Keratinocyte (primary cell): ENCODE measurements around the gene DTL. TPM values are rescaled to one million over a fixed set of nuclear protein-coding genes. Genes with fewer than 3 reads are reported as not detected.

Experiments used
- DNase-seq: peaks from one replicate; pipeline ENCODE4 v3.0.0-alpha.2; 2011; ENCODE audit warnings: low read depth, missing footprints, low spot score
- FAIRE-seq: peaks from 2 replicates; lab custom pipeline; 2011; peaks lifted over from hg19 to GRCh38; lab: Jason Lieb, UNC
- H2AFZ ChIP-seq: 2 replicates; pipeline ENCODE4 v1.6.0; 2012; ENCODE audit warnings: low read length, control low read depth, inconsistent platforms; ENCODE audit not compliant: control insufficient read depth
- H3K27ac ChIP-seq: 2 replicates; pipeline ENCODE4 v1.5.1; 2011; ENCODE audit warnings: low read length; ENCODE audit not compliant: control insufficient read depth, insufficient read depth
- H3K27me3 ChIP-seq: 3 replicates; pipeline ENCODE4 v1.6.0; 2011; ENCODE audit warnings: low read length; ENCODE audit not compliant: control insufficient read depth, insufficient read depth; ENCODE audit errors: extremely low read depth
- H3K36me3 ChIP-seq, 2 experiments: 2 replicates in 1 of 2; 3 replicates in 1 of 2; pipeline ENCODE4 v1.5.1; 2011; ENCODE audit warnings: low read length in 2 of 2, mild to moderate bottlenecking in 1 of 2; ENCODE audit not compliant: control insufficient read depth in 2 of 2, insufficient read depth in 2 of 2; ENCODE audit errors: extremely low read depth in 1 of 2
- H3K4me1 ChIP-seq: 3 replicates; pipeline ENCODE4 v1.5.1; 2011; ENCODE audit warnings: low read length; ENCODE audit not compliant: control insufficient read depth, insufficient read depth; ENCODE audit errors: extremely low read depth
- H3K4me2 ChIP-seq: 3 replicates; pipeline ENCODE4 v1.6.0; 2011; ENCODE audit warnings: low read depth, low read length; ENCODE audit not compliant: control insufficient read depth, insufficient read depth; ENCODE audit errors: extremely low read depth
- H3K4me3 ChIP-seq, 3 experiments: fragments of 200-600 bp in 1 of 3; sonication (generic) in 1 of 3; 2 replicates in 2 of 3; 3 replicates in 1 of 3; pipeline ENCODE4 v1.5.1; 2011 to 2016; ENCODE audit warnings: low read length in 3 of 3, mild to moderate bottlenecking in 3 of 3, control low read depth in 2 of 3, inconsistent platforms in 1 of 3, low read depth in 1 of 3, mixed read lengths in 1 of 3, mixed run types in 1 of 3, moderate library complexity in 1 of 3; ENCODE audit not compliant: control insufficient read depth in 2 of 3, insufficient read depth in 2 of 3; ENCODE audit errors: extremely low read depth in 1 of 3
- H3K79me2 ChIP-seq: 2 replicates; pipeline ENCODE4 v1.6.0; 2012; ENCODE audit warnings: low read length; ENCODE audit not compliant: control insufficient read depth, insufficient read depth
- H3K9ac ChIP-seq: 3 replicates; pipeline ENCODE4 v1.6.0; 2011; ENCODE audit warnings: low read length; ENCODE audit not compliant: control insufficient read depth, insufficient read depth; ENCODE audit errors: extremely low read depth
- H3K9me1 ChIP-seq: 3 replicates; pipeline ENCODE4 v1.6.0; 2011; ENCODE audit warnings: low read length; ENCODE audit not compliant: control insufficient read depth, insufficient read depth; ENCODE audit errors: extremely low read depth
- H3K9me3 ChIP-seq: 2 replicates; pipeline ENCODE4 v1.5.1; 2012; ENCODE audit warnings: low read depth, low read length; ENCODE audit not compliant: control insufficient read depth
- H4K20me1 ChIP-seq: 3 replicates; pipeline ENCODE4 v1.6.0; 2011; ENCODE audit warnings: low read length; ENCODE audit not compliant: control insufficient read depth, insufficient read depth; ENCODE audit errors: extremely low read depth
- CTCF ChIP-seq, 3 experiments: IDR thresholded peaks in 1 of 3; conservative IDR thresholded peaks in 1 of 3; optimal IDR thresholded peaks in 1 of 3; 2 replicates in 2 of 3; 3 replicates in 1 of 3; pipeline versions ENCODE3 to v1.5.1; 2011; ENCODE audit warnings: low read length in 3 of 3, mild to moderate bottlenecking in 3 of 3, moderate library complexity in 2 of 3, control low read depth in 1 of 3, inconsistent platforms in 1 of 3; ENCODE audit not compliant: insufficient read depth in 2 of 3; ENCODE audit errors: extremely low read depth in 1 of 3
- EZH2 ChIP-seq: IDR thresholded peaks from one replicate; pipeline ENCODE4 v1.6.1; 2012; ENCODE audit warnings: inconsistent platforms, mild to moderate bottlenecking, low read length, moderate library complexity
- dilution Hi-C: fragments of 300-500 bp; cut with MboI; formaldehyde crosslinking; loops from one replicate; pipeline ENCODE4 v1.7.0; 2020; ENCODE audit warnings: low sequenced_read_pairs; ENCODE audit not compliant: extremely low pct_ligation_motif_present
- polyA plus RNA-seq, 5 experiments: library from polyadenylated mRNA; depleted of rRNA in 3 of 5; stranded (reverse) in 3 of 5; stranded (forward) in 1 of 5; unstranded in 1 of 5; fragments of >200 nt; gene quantifications; 1 replicate in 1 of 5; 2 replicates in 3 of 5; 3 replicates in 1 of 5; pipeline versions ENCODE4 v1.2.1 to v1.2.3, GENCODE V29; 2011 to 2012; ENCODE audit warnings: missing spikeins in 2 of 5, low read depth in 1 of 5, low replicate concordance in 1 of 5

DTL gene
- polyA plus RNA-seq, 1 donor (not counting 4 experiments of a cell fraction or from before 2014, with no cell fraction given), result 9.3 TPM

- Histone ChIP-seq H3K4me1 (no peaks in the 10 kb centered on the region), H3K36me3 (peaks cover 8 to 13% of the 10 kb centered on the region in 2 experiments), H4K20me1 (no peaks in the 10 kb centered on the region), H3K27ac (no peak overlapping the region), H3K9me1 (no peaks in the 10 kb centered on the region), H3K79me2 (no peaks in the 10 kb centered on the region), H3K9ac (no peak overlapping the region), H3K9me3 (no peaks in the 10 kb centered on the region), H3K4me3 (no peak overlapping the region), H2AFZ (no peak overlapping the region), H3K27me3 (no peaks in the 10 kb centered on the region), H3K4me2 (no peak overlapping the region)
- dilution Hi-C loops, result no loop called here
- DNase-seq (no peak), FAIRE-seq (peak; percentile 39)
- no peak for TF ChIP-seq CTCF (optimal IDR thresholded peaks at IDR 0.05 in 1 of 3, IDR thresholded peaks at IDR 0.05 in 1 of 3, conservative IDR thresholded peaks at IDR 0.05 in 1 of 3; ENCODE audit: extremely low read depth in 1 of 3, insufficient read depth in 2 of 3, low read length in 3 of 3)
- TF ChIP-seq EZH2, result no peak
Measured at GRCh38 chr1:212007886-212008285, 27.7 kb upstream of the DTL start.

GRCh38 chr1:212009561-212009960, 26.0 kb upstream of the DTL start:
- no peak overlapping the region for H3K4me3 ChIP-seq
- H2AFZ ChIP-seq, result no peak overlapping the region
- H3K9me3 ChIP-seq, result no peaks in the 10 kb centered on the region
- dilution Hi-C loops, result no loop called here
- H3K4me2 ChIP-seq, result no peak overlapping the region
- no peak overlapping the region for H3K27ac ChIP-seq
- FAIRE-seq (no peak), DNase-seq (no peak)
- H3K9ac ChIP-seq, result no peak overlapping the region
- H3K79me2 ChIP-seq, result no peaks in the 10 kb centered on the region
- no peaks in the 10 kb centered on the region for H3K27me3 ChIP-seq
- H3K4me1 ChIP-seq, result no peaks in the 10 kb centered on the region
- no peak for TF ChIP-seq EZH2
- no peak for TF ChIP-seq CTCF (optimal IDR thresholded peaks at IDR 0.05 in 1 of 3, IDR thresholded peaks at IDR 0.05 in 1 of 3, conservative IDR thresholded peaks at IDR 0.05 in 1 of 3; ENCODE audit: extremely low read depth in 1 of 3, insufficient read depth in 2 of 3, low read length in 3 of 3)
- no peaks in the 10 kb centered on the region for H3K9me1 ChIP-seq
- no peaks in the 10 kb centered on the region for H4K20me1 ChIP-seq
- H3K36me3 ChIP-seq, result peaks cover 8 to 13% of the 10 kb centered on the region in 2 experiments
